ENCODE measurements around the gene APOL5.

Gene APOL5

DNA sequence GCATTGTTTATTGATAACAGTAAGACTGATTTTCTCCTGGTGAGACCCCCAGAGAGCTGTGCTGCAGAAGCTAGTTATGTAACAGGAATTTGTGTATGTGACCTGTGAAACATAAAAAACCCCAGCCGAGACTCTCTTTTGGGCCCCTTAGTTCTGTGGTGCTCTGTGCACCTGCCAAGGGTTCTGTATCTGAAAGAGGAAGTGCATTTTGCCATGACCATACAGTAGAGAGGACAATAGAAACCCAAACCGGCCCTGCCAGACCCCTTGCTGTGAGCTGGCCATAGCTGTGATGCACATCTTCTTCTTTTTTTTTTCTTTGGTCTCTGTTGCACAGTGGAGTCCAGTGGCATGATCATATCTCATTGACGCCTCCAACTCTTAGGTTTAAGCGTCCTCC, 31.4 kb upstream of the APOL5 start:
- Histone ChIP-seq H3K27ac (replicated peaks) (no peak overlapping the region), H3K4me3 (replicated peaks; ENCODE audit: insufficient read depth, low read length) (no peak overlapping the region), H3K27me3 (ENCODE audit: insufficient read depth, poor library complexity, severe bottlenecking) (no peaks in the 10 kb centered on the region)
- TF ChIP-seq POLR2AphosphoS5 (IDR thresholded peaks at IDR 0.05; ENCODE audit: low read depth) (no peak), SPI1 (IDR thresholded peaks at IDR 0.05; ENCODE audit: borderline replicate concordance, low read depth) (peak; percentile 45; the same call in 1 of the 2 replicates)
- no peak for DNase-seq (ENCODE audit: low read depth in 1 of 2, low spot score in 1 of 2)

DNA sequence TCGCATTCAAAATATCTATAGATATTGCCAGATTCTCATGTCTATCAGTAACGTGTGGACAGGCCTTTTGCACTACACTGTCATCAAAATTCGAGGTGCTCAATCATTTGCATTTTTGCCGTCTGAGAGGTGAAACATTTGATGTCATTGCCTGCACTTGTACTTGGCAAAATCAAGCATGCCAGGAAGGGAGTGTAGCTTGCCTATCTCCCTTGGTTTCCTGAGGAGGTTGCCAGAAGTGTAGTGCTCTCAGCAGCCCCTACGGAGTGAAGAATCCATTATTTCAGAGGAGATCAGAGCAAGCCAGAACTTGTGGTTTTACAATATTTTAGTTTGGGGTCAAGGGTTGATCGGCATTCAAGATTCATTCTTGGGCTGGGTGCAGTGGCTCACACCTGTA, 30.2 kb upstream of the APOL5 start:
- Histone ChIP-seq H3K4me3 (replicated peaks; ENCODE audit: insufficient read depth, low read length) (no peak overlapping the region), H3K27me3 (ENCODE audit: insufficient read depth, poor library complexity, severe bottlenecking) (no peaks in the 10 kb centered on the region), H3K27ac (replicated peaks) (no peak overlapping the region)
- no peak for DNase-seq (ENCODE audit: low read depth in 1 of 2, low spot score in 1 of 2)
- TF ChIP-seq, protein P1, sequence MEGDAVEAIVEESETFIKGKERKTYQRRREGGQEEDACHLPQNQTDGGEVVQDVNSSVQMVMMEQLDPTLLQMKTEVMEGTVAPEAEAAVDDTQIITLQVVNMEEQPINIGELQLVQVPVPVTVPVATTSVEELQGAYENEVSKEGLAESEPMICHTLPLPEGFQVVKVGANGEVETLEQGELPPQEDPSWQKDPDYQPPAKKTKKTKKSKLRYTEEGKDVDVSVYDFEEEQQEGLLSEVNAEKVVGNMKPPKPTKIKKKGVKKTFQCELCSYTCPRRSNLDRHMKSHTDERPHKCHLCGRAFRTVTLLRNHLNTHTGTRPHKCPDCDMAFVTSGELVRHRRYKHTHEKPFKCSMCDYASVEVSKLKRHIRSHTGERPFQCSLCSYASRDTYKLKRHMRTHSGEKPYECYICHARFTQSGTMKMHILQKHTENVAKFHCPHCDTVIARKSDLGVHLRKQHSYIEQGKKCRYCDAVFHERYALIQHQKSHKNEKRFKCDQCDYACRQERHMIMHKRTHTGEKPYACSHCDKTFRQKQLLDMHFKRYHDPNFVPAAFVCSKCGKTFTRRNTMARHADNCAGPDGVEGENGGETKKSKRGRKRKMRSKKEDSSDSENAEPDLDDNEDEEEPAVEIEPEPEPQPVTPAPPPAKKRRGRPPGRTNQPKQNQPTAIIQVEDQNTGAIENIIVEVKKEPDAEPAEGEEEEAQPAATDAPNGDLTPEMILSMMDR (IDR thresholded peaks at IDR 0.05; ENCODE audit: insufficient read depth, low read length), result no peak
- TF ChIP-seq POLR2AphosphoS5 (IDR thresholded peaks at IDR 0.05; ENCODE audit: low read depth), result no peak
- TF ChIP-seq SPI1 (IDR thresholded peaks at IDR 0.05; ENCODE audit: borderline replicate concordance, low read depth), result no peak
- TF ChIP-seq, protein P2, sequence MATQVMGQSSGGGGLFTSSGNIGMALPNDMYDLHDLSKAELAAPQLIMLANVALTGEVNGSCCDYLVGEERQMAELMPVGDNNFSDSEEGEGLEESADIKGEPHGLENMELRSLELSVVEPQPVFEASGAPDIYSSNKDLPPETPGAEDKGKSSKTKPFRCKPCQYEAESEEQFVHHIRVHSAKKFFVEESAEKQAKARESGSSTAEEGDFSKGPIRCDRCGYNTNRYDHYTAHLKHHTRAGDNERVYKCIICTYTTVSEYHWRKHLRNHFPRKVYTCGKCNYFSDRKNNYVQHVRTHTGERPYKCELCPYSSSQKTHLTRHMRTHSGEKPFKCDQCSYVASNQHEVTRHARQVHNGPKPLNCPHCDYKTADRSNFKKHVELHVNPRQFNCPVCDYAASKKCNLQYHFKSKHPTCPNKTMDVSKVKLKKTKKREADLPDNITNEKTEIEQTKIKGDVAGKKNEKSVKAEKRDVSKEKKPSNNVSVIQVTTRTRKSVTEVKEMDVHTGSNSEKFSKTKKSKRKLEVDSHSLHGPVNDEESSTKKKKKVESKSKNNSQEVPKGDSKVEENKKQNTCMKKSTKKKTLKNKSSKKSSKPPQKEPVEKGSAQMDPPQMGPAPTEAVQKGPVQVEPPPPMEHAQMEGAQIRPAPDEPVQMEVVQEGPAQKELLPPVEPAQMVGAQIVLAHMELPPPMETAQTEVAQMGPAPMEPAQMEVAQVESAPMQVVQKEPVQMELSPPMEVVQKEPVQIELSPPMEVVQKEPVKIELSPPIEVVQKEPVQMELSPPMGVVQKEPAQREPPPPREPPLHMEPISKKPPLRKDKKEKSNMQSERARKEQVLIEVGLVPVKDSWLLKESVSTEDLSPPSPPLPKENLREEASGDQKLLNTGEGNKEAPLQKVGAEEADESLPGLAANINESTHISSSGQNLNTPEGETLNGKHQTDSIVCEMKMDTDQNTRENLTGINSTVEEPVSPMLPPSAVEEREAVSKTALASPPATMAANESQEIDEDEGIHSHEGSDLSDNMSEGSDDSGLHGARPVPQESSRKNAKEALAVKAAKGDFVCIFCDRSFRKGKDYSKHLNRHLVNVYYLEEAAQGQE (IDR thresholded peaks at IDR 0.05; ENCODE audit: insufficient replicate concordance, low read depth), result no peak
- no peak for TF ChIP-seq GABPA (IDR thresholded peaks at IDR 0.05; ENCODE audit: low read depth)

DNA sequence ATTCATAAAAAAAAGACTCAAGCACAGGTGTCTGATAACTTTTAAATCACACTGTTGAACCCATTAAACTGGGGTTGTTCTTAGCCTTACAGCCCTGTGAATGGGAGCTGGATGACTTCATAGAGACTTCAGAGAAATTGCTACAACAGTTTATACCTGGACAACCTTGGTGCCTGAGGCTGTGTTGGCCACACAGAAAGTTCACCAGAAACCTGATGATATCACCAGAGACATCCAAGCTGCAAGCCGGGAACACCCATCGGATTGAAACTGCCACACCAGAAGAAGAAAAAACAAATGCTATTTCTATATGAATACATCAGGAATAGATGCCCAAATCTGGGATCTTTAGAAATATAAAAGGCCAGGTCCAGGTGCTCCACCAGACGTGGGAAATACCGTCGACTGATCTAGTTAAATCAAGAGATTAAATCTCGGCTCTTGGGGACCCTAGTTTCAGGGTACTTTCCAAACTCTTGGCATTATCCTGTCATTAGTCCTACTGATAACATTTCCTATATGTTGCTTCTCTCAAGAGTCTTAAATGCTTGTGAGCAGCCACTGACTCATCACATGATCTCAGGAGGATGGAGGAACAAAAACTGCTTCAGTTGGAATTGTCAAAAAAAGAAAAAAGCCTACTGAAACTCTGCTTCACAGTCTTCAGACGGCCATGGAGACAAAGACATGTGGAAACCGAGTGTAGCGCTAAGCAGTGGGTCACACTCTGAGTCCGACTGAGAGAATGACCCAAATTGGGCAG, 28.6 kb upstream of the APOL5 start:
- Histone ChIP-seq H3K4me3 (replicated peaks; ENCODE audit: insufficient read depth, low read length) (no peak overlapping the region), H3K27me3 (ENCODE audit: insufficient read depth, poor library complexity, severe bottlenecking) (no peaks in the 10 kb centered on the region), H3K27ac (replicated peaks) (no peak overlapping the region)
- TF ChIP-seq, protein P1 (IDR thresholded peaks at IDR 0.05; ENCODE audit: insufficient read depth, low read length), result no peak
- TF ChIP-seq POLR2AphosphoS5 (IDR thresholded peaks at IDR 0.05; ENCODE audit: low read depth), result no peak
- TF ChIP-seq GABPA (IDR thresholded peaks at IDR 0.05; ENCODE audit: low read depth), result no peak
- DNase-seq (ENCODE audit: low read depth in 1 of 2, low spot score in 1 of 2), result no peak

DNA sequence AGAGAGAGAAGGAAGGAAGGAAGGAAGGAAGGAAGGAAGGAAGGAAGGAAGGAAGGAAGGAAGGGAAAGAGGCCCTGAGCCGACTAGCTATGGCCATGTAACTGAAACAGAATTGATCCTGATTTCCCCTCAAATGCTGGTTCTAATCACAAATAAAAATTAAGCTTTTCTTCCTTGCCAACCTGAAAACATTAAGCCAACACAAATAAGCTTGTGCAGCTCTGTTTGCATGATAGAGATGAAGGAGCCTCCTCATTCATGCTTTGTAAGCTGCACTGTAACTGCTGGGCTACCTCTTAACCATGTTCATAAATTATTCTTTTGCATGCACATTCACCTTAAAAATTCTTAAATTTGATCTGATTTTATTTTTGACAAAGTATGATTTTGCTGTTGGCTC, 27.7 kb upstream of the APOL5 start:
- no peak for TF ChIP-seq GABPA (IDR thresholded peaks at IDR 0.05; ENCODE audit: low read depth)
- no peak for TF ChIP-seq SPI1 (IDR thresholded peaks at IDR 0.05; ENCODE audit: borderline replicate concordance, low read depth)
- no peak for TF ChIP-seq POLR2AphosphoS5 (IDR thresholded peaks at IDR 0.05; ENCODE audit: low read depth)
- TF ChIP-seq, protein P2 (IDR thresholded peaks at IDR 0.05; ENCODE audit: insufficient replicate concordance, low read depth), result no peak
- TF ChIP-seq, protein P1 (IDR thresholded peaks at IDR 0.05; ENCODE audit: insufficient read depth, low read length), result no peak
- Histone ChIP-seq H3K27ac (replicated peaks) (no peak overlapping the region), H3K27me3 (ENCODE audit: insufficient read depth, poor library complexity, severe bottlenecking) (no peaks in the 10 kb centered on the region), H3K4me3 (replicated peaks; ENCODE audit: insufficient read depth, low read length) (no peak overlapping the region)
- DNase-seq (ENCODE audit: low read depth in 1 of 2, low spot score in 1 of 2), result no peak

All from HL-60 (cell line).